Adrenal gland (tissue), 12 donors: Measurements from ENCODE around the gene LCMT2. TPM values are rescaled to one million over a fixed set of nuclear protein-coding genes. Genes with fewer than 3 reads are reported as not detected.

Experiments
- DNase-seq, 7 donors: peaks; one replicate each; pipeline ENCODE4 v3.0.0-alpha.2; 2019 to 2020
- H3K27ac ChIP-seq, 5 donors: fragments of 200-600 bp; sonication (generic) in 4 of 5; 1 replicate in 3 of 5; 2 replicates in 2 of 5; pipeline versions ENCODE4 v1.5.1 to v1.8.0; 2016 to 2020; ENCODE audit warnings: mild to moderate bottlenecking in 1 of 5
- H3K27me3 ChIP-seq: fragments of 200-600 bp; 2 replicates; pipeline ENCODE4 v1.8.0; 2021
- H3K36me3 ChIP-seq, 2 donors: fragments of 200-600 bp; replicated peaks in 1 of 2; 1 replicate in 1 of 2; 2 replicates in 1 of 2; pipeline versions ENCODE4 v1.5.1 to v1.8.0; 2018 to 2022
- H3K4me1 ChIP-seq, 2 donors: fragments of 200-600 bp; replicated peaks in 1 of 2; 1 replicate in 1 of 2; 2 replicates in 1 of 2; pipeline versions ENCODE4 v1.5.1 to v1.8.0; 2018 to 2021
- H3K4me3 ChIP-seq, 4 donors: fragments of 200-600 bp; sonication (generic) in 3 of 4; one replicate each; pipeline ENCODE4 v1.5.1; 2016 to 2018
- H3K9me3 ChIP-seq, 3 donors: fragments of 200-600 bp; sonication (generic) in 1 of 3; replicated peaks in 1 of 3; 1 replicate in 2 of 3; 2 replicates in 1 of 3; pipeline versions ENCODE4 v1.5.1 to v1.8.0; 2016 to 2021
- POLR2A ChIP-seq, 2 donors: fragments of 450-650 bp; IDR thresholded peaks; one replicate each; pipeline ENCODE4 v1.6.1; 2017; ENCODE audit warnings: antibody characterized with exemption in 2 of 2, mild to moderate bottlenecking in 2 of 2, moderate library complexity in 1 of 2
- WGBS, 4 donors: extraction: QIAGEN DNeasy Blood & Tissue Kit in 2 of 4; methylation state at CpG; one replicate each; pipeline versions ENCODE4 v1.1.5 to v1.1.7; 2013 to 2017; 5-methylcytosine and 5-hydroxymethylcytosine counted together
- intact Hi-C, 2 donors: fragments of 100-400 bp; cut with DNase I; formaldehyde crosslinking; loops; one replicate each; pipeline versions ENCODE4 v1.14.1 to v1.15.0; 2022 to 2023
- polyA plus RNA-seq, 3 donors: library from polyadenylated mRNA; stranded (reverse); fragments of 200-250 nt in 2 of 3; fragments of 350-450 nt in 1 of 3; fragmentation: Illumina TruSeq in 1 of 3; extraction: RNeasy Lipid Tissue Mini Kit (QIAGEN cat#74804) in 1 of 3; gene quantifications; one replicate each; pipeline ENCODE4 v1.2.3, GENCODE V29; 2013 to 2014
- total RNA-seq, 9 donors: library from RNA; depleted of rRNA in 4 of 9; stranded (reverse); fragments of >200 nt in 4 of 9; fragments of 120-200 nt in 1 of 9; fragmentation: NEBNext Ultra II Directional in 1 of 9; extraction: Animal tissue kit (Norgen Biotek cat#: 25700) in 1 of 9; gene quantifications; one replicate each; pipeline versions ENCODE4 v1.1.0 to v1.2.4, GENCODE V29; 2013 to 2023
- TF ChIP-seq, protein P1 (sequence below), 6 experiments: fragments of 450-650 bp in 4 of 6; fragments of 200-600 bp in 2 of 6; sonication (generic) in 1 of 6; IDR thresholded peaks; 1 replicate in 5 of 6; 2 replicates in 1 of 6; pipeline versions ENCODE4 v1.5.1 to v1.8.0; 2016 to 2021; ENCODE audit warnings: antibody characterized with exemption in 6 of 6, mild to moderate bottlenecking in 2 of 6, moderate library complexity in 1 of 6
- donor health status: healthy with polysubstance abuse.
- donor health status: Bipolar disorder and iron deficiency.
- donor health status: DM: yes; HTN: yes; CAD: no.
- donor health status: DM: no; HTN: no; CAD: no.
- donor health status: DM: no; HTN: no; CAD: no.
- donor health status: DM: yes; HTN: yes; CAD: no.

Gene LCMT2
- total and polyA plus RNA-seq, 12 donors, result 2.3 to 14.0 (median 9.0) TPM

DNA sequence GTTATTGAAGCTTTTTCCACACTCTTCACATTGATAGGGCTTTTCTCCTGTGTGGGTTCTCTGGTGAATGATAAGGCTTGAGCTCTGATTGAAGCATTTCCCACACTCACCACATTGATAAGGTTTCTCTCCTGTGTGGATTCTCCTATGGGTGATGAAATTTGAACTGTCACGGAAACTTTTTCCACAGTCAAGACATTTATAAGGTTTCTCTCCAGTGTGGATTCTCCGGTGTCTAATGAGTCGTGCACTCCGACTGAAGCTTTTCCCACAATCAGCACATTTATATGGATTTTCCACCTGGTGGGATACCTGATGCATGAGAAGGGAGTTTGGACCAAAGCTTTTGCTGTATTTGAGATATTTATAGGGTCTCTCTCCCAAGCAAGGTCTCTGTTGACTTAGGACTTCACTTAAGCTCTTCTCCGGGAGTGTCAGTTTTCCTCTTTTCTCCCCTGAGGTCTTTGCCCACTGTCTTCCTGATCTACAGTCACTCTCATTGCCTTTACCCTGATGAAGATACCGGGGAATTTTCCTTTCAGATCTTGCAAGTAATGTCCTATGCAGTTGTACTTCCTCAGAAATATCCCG is 31.0 kb upstream of the LCMT2 start:
- TF ChIP-seq POLR2A (IDR thresholded peaks at IDR 0.05), result no peak
- TF ChIP-seq, protein P1, sequence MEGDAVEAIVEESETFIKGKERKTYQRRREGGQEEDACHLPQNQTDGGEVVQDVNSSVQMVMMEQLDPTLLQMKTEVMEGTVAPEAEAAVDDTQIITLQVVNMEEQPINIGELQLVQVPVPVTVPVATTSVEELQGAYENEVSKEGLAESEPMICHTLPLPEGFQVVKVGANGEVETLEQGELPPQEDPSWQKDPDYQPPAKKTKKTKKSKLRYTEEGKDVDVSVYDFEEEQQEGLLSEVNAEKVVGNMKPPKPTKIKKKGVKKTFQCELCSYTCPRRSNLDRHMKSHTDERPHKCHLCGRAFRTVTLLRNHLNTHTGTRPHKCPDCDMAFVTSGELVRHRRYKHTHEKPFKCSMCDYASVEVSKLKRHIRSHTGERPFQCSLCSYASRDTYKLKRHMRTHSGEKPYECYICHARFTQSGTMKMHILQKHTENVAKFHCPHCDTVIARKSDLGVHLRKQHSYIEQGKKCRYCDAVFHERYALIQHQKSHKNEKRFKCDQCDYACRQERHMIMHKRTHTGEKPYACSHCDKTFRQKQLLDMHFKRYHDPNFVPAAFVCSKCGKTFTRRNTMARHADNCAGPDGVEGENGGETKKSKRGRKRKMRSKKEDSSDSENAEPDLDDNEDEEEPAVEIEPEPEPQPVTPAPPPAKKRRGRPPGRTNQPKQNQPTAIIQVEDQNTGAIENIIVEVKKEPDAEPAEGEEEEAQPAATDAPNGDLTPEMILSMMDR (IDR thresholded peaks at IDR 0.05), result no peak
- peaks cover 4 to 31% (median 17%) of the 10 kb centered on the region in 3 donors for H3K9me3 ChIP-seq

DNA sequence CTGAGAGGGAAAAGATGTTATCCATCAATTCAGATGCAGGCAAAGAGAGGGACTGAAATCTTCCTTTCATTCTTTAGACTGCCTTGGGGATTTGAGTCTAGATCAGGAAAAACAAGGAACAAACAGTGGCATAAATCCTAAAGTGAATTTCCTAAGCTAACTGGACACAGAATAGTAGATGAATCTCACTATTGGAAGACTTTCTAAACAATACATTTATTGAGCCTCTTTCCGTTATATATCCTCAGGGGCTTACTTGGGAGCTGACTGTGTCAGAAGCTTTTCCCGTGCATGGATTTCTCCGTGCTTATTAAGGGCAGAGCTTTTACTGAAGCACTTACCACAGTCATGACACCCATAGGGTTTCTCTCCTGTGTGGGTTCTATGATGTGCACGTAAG is 30.4 kb upstream of the LCMT2 start:
- intact Hi-C loops, result no loop called here
- TF ChIP-seq, protein P1 (IDR thresholded peaks at IDR 0.05), result no peak
- no peak for TF ChIP-seq POLR2A (IDR thresholded peaks at IDR 0.05)
- Histone ChIP-seq H3K36me3 (peaks cover 0 to 33% of the 10 kb centered on the region in 2 donors), H3K4me3 (no peak overlapping the region), H3K9me3 (peaks cover 4 to 31% (median 17%) of the 10 kb centered on the region in 3 donors), H3K27ac (no peak overlapping the region), H3K27me3 (no peaks in the 10 kb centered on the region), H3K4me1 (peaks cover 0 to 4% of the 10 kb centered on the region in 2 donors)
- WGBS, 4 donors, result 86 to 96% (median 95%) methylated on average over 4 of the region's 4 CpGs
- DNase-seq, result no peak

More for the DNA sequence above, 31.0 kb upstream of the LCMT2 start:
- DNase-seq, result no peak
- Histone ChIP-seq H3K36me3 (peaks cover 0 to 37% of the 10 kb centered on the region in 2 donors), H3K27me3 (no peaks in the 10 kb centered on the region), H3K27ac (no peak overlapping the region), H3K4me3 (no peak overlapping the region), H3K4me1 (peaks cover 0 to 4% of the 10 kb centered on the region in 2 donors)
- intact Hi-C loops, result no loop called here
- 96 to 100% (median 97%) methylated on average over 7 of the region's 7 CpGs for WGBS, 4 donors

DNA sequence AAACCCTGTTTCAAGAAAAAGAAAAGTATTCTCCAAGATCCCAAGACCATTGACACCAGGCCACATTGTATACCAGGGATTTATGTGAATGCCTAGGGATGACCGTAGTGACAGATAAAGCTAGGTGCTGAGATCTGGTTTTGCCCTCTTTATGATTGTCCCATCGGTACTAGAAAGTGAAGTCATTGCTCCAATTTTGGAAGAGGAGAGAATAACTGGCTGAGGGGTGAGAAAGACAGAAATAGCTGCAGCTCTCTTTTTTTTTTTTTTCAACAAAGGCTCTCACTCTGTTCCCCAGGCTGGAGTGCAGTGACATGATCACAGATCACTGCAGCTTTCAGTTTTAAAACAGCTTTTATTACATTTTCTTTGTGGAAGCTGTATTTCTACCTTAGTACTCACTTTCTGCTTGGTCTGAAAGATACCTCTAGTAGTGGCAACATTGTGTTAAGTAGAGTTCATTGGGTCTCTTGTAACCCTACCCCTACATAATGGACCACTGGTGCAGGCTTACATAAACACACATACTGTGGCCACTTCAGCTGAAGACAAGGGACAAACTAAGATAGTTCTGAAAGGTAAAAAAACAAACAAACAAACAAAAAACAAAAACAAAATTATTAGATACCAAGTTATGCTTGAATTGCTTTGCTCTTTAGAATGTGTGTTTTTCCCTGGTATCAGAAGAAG is 22.5 kb upstream of the LCMT2 start:
- H3K27me3 ChIP-seq, result no peaks in the 10 kb centered on the region
- peaks cover 0 to 29% of the 10 kb centered on the region in 2 donors for H3K36me3 ChIP-seq
- H3K4me3 ChIP-seq, result no peak overlapping the region
- TF ChIP-seq, protein P1 (IDR thresholded peaks at IDR 0.05), result no peak
- no peak for TF ChIP-seq POLR2A (IDR thresholded peaks at IDR 0.05)
- no peak overlapping the region for H3K27ac ChIP-seq
- no peaks in the 10 kb centered on the region for H3K4me1 ChIP-seq
- WGBS, 4 donors, result 85 to 91% (median 87%) methylated on average over 2 of the region's 2 CpGs
- no peak for DNase-seq
- no peaks in the 10 kb centered on the region for H3K9me3 ChIP-seq
- intact Hi-C loops, result no loop called here

DNA sequence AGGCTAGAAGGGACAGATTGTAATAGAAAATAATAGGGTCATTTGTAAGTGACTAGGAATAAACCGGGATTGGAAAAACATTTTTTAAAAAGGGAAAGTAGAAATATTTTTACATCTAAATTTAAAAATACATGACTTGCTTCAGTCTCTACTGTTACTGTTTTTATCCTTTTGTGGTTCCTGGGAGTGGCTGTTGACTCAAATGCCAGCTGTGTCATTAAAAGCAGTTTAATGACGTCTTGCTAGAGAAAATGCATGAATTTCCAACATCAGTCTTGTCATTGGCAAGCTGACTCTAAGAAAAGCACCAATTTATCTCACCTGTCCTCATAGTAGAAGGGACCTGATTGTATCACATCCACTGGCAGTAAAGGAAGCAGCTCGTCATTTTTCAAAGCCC is 16.7 kb upstream of the LCMT2 start:
- peaks cover 0 to 43% of the 10 kb centered on the region in 2 donors for H3K36me3 ChIP-seq
- no peaks in the 10 kb centered on the region for H3K4me1 ChIP-seq
- 76 to 92% (median 87%) methylated on average over 3 of the region's 3 CpGs for WGBS, 4 donors
- no peaks in the 10 kb centered on the region for H3K27me3 ChIP-seq
- H3K27ac ChIP-seq, result no peak overlapping the region
- intact Hi-C loops, result no loop called here
- no peak for DNase-seq
- H3K9me3 ChIP-seq, result no peaks in the 10 kb centered on the region
- TF ChIP-seq, protein P1 (IDR thresholded peaks at IDR 0.05), result no peak
- no peak for TF ChIP-seq POLR2A (IDR thresholded peaks at IDR 0.05)
- no peak overlapping the region for H3K4me3 ChIP-seq
